Effector memory CD4-positive, alpha-beta T cell (primary cell): ENCODE data around the gene LLGL1.

ENCODE experiments used
- DNase-seq, 3 donors: peaks; one replicate each; pipeline ENCODE4 v3.0.0-alpha.2; 2020
- H3K27ac ChIP-seq: 2 replicates; pipeline ENCODE4 v1.7.0; 2013; ENCODE audit warnings: mild to moderate bottlenecking, low read length, moderate library complexity; ENCODE audit not compliant: insufficient read depth, poor library complexity, severe bottlenecking
- H3K27me3 ChIP-seq: replicated peaks from 2 replicates; pipeline ENCODE4 v1.7.0; 2013; ENCODE audit warnings: mild to moderate bottlenecking, low read length; ENCODE audit not compliant: insufficient read depth, control insufficient read depth, poor library complexity, severe bottlenecking
- H3K36me3 ChIP-seq: 2 replicates; pipeline ENCODE4 v1.7.0; 2013; ENCODE audit warnings: mild to moderate bottlenecking, low read length, moderate library complexity; ENCODE audit not compliant: control insufficient read depth, insufficient read depth
- H3K4me1 ChIP-seq: 2 replicates; pipeline ENCODE4 v1.7.0; 2013; ENCODE audit warnings: low read length, mild to moderate bottlenecking; ENCODE audit not compliant: control insufficient read depth, insufficient read depth, poor library complexity, severe bottlenecking
- H3K4me3 ChIP-seq: 2 replicates; pipeline ENCODE4 v1.7.0; 2013; ENCODE audit warnings: low read length, low read depth, mild to moderate bottlenecking; ENCODE audit not compliant: insufficient read depth, poor library complexity, severe bottlenecking
- H3K9me3 ChIP-seq: 2 replicates; pipeline ENCODE4 v1.7.0; 2013; ENCODE audit warnings: mild to moderate bottlenecking, low read length, moderate library complexity; ENCODE audit not compliant: control insufficient read depth

LLGL1 gene

DNA sequence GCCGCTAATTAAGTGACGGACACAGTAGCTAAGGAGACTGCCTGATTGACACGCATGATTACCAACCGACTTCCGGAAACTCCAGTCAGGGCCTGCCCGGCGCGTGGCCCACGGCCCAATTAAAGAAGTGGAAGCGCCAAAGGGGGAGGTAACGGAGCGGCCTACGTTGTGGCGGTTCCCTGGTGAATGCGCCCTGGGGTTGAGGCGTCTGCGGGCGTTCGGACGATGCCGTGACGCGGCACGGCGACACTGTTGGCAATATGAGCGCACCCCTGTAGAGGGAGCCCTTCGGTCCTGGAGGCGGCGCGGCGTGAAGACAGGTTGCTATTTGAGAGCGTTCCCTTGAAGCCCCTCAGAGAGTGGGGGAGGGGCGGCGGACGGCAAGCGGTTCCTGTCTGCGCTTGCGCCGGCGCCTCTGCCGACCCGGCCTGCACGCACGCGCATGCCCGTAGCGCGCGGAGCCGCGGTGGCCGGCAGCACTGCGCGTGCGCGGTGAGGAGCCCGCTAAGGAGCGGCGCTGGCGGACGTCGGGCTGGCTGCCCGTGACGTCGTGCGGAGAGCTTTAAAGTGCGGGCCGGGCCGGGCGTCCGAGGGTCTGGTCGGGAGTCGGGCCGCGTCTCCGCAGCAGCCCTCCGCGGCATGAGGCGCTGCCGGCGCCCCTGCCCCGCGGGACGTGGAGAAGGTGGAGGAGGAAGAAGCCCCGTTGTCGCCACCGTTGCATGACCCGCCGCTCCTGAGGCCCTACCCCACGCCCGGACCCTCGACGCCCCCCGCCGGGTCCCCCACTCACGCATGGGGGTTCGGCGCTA lies 41.9 kb upstream of the LLGL1 start, which contains the start of gene ALKBH5:
Gene ALKBH5 (plus strand): TSS at position 495 of the 809 bp plus-strand sequence. CDS start 416 bp downstream, outside the sequence.
- H3K4me3 ChIP-seq = peak within 1 kb of the TSS; percentile 83
- peak; percentile 95 to 96 (median 96) for DNase-seq
- H3K4me1 ChIP-seq = peaks cover 39% of the 10 kb centered on the region
- H3K9me3 ChIP-seq = no peaks in the 10 kb centered on the region
- no peaks in the 10 kb centered on the region for H3K27me3 ChIP-seq
- H3K36me3 ChIP-seq = peaks cover 5% of the 10 kb centered on the region
- peak within 1 kb of the TSS; percentile 86 for H3K27ac ChIP-seq

DNA sequence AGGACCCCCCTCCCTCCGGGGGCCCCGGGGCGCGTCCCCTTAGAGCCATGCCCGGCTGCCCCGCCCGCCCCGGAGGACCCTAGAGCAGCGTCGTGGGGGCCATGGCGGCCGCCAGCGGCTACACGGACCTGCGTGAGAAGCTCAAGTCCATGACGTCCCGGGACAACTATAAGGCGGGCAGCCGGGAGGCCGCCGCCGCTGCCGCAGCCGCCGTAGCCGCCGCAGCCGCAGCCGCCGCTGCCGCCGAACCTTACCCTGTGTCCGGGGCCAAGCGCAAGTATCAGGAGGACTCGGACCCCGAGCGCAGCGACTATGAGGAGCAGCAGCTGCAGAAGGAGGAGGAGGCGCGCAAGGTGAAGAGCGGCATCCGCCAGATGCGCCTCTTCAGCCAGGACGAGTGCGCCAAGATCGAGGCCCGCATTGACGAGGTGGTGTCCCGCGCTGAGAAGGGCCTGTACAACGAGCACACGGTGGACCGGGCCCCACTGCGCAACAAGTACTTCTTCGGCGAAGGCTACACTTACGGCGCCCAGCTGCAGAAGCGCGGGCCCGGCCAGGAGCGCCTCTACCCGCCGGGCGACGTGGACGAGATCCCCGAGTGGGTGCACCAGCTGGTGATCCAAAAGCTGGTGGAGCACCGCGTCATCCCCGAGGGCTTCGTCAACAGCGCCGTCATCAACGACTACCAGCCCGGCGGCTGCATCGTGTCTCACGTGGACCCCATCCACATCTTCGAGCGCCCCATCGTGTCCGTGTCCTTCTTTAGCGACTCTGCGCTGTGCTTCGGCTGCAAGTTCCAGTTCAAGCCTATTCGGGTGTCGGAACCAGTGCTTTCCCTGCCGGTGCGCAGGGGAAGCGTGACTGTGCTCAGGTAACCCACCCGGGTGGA lies 41.0 kb upstream of the LLGL1 start:
- peak overlapping the region; percentile 86 for H3K27ac ChIP-seq
- H3K27me3 ChIP-seq = no peaks in the 10 kb centered on the region
- no peaks in the 10 kb centered on the region for H3K9me3 ChIP-seq
- DNase-seq = peak; percentile 63 to 75 (median 74)
- H3K4me3 ChIP-seq = peak overlapping the region; percentile 83
- peaks cover 5% of the 10 kb centered on the region for H3K36me3 ChIP-seq
- H3K4me1 ChIP-seq = peaks cover 43% of the 10 kb centered on the region

DNA sequence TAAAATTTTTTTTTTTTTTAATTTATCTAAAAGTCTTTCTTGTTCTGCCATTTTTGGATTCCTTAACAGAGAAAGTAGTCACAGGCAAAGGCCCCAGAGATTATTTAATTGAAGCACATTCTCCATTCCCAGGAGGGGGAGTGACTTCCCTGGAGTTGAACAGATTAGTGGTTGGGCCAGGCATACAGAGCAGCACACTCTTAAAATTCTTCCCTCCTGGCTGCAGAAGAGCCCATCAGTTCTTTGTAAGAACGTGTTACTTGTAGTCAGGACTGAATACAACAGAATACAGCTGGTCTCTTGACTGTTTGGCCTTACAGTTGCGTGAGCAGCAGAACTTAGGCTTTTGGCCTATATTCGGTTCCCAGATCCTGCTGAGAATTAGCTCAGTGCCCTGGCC lies 40.0 kb upstream of the LLGL1 start:
- DNase-seq = no peak
- H3K4me1 ChIP-seq = peaks cover 50% of the 10 kb centered on the region
- no peaks in the 10 kb centered on the region for H3K9me3 ChIP-seq

DNA sequence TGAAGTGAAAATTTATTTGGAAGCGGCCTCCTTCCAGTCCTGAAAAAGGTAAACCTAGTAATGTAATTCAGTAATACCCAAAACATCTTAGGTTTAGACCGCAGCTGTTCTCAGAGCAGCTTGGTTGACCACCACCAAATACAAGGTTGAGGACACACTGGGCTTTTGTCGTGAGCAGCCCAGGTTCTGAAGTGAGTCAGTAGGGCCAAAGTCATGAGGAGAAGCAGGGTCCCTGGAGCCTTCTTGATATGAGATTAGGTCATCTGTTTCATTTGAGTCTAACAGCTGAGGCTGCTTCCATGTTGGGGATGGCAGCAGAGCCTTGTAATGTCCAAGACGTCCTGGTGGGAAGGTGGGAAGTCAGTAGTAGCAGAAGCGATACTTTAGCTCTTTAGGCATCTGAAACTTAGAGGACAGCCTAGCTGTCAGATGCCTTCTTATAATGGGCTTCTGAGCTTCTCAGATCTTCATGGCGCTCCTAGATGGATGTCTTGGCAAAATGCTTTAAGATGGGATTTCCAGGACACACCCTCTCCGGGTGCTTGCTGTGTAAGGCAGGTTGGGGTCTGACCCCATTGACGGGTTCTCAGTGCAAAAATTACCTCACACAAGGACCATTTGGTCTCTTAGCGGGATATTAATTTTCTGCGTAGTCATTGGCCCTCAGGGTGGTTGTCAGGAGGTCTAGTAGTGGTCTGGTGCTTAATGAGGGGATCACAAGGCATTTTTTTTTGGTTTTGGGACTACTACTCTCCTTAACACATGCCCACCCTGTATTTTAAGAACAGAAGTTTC lies 39.4 kb upstream of the LLGL1 start:
- Histone ChIP-seq H3K27ac (peak overlapping the region; percentile 86), H3K36me3 (peaks cover 10% of the 10 kb centered on the region), H3K27me3 (no peaks in the 10 kb centered on the region), H3K9me3 (no peaks in the 10 kb centered on the region), H3K4me1 (peaks cover 50% of the 10 kb centered on the region), H3K4me3 (peak overlapping the region; percentile 83)
- no peak for DNase-seq

More for the DNA sequence above, 40.0 kb upstream of the LLGL1 start:
- Histone ChIP-seq H3K36me3 (peaks cover 10% of the 10 kb centered on the region), H3K4me3 (peak overlapping the region; percentile 83), H3K27me3 (no peaks in the 10 kb centered on the region), H3K27ac (peak overlapping the region; percentile 86)

DNA sequence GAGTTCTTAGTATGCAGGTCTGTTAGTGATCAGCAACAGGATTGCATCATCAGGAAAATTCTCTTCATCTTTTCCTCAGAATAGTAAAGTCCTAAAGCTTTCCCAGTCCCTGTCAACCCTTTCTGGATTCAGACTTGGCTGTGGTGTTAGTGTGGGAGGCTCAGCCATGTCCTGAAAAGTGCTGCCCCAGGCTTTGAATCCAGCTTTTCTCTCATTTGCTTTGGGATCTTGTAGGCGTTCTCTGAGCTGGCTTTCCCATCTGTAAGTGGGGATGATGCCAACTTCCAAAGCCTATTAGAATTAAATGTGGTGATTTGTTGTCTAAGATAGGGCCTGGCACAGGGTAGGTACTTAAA lies 38.8 kb upstream of the LLGL1 start:
- no peak for DNase-seq
- H3K9me3 ChIP-seq = no peaks in the 10 kb centered on the region
- H3K4me3 ChIP-seq = peak overlapping the region; percentile 83
- H3K27ac ChIP-seq = peak overlapping the region; percentile 24
- no peaks in the 10 kb centered on the region for H3K27me3 ChIP-seq
- H3K4me1 ChIP-seq = peaks cover 50% of the 10 kb centered on the region
- peaks cover 10% of the 10 kb centered on the region for H3K36me3 ChIP-seq

DNA sequence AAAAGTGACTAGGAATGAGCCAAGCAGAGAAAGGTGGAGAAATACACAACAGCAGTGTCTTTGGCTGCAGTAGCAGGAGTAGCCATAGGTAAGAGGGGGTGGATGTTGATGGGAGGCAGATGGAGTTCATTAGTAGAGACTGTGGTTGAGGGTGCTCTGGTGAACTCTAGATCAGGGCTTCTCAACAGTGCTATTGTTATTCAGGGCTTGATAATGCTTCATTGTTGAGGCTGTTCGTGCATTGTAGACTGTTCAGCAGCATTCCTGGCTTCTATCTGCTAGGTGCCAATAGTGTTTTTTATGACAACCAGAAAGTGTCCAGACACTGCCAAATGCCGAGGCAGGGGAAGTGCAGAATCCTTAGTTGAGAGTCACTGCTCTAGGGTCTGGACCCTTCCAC lies 38.2 kb upstream of the LLGL1 start:
- H3K36me3 ChIP-seq = peaks cover 10% of the 10 kb centered on the region
- H3K27ac ChIP-seq = no peak overlapping the region
- no peaks in the 10 kb centered on the region for H3K9me3 ChIP-seq
- H3K4me3 ChIP-seq = peak overlapping the region; percentile 83
- DNase-seq = no peak
- no peaks in the 10 kb centered on the region for H3K27me3 ChIP-seq
- peaks cover 47% of the 10 kb centered on the region for H3K4me1 ChIP-seq

DNA sequence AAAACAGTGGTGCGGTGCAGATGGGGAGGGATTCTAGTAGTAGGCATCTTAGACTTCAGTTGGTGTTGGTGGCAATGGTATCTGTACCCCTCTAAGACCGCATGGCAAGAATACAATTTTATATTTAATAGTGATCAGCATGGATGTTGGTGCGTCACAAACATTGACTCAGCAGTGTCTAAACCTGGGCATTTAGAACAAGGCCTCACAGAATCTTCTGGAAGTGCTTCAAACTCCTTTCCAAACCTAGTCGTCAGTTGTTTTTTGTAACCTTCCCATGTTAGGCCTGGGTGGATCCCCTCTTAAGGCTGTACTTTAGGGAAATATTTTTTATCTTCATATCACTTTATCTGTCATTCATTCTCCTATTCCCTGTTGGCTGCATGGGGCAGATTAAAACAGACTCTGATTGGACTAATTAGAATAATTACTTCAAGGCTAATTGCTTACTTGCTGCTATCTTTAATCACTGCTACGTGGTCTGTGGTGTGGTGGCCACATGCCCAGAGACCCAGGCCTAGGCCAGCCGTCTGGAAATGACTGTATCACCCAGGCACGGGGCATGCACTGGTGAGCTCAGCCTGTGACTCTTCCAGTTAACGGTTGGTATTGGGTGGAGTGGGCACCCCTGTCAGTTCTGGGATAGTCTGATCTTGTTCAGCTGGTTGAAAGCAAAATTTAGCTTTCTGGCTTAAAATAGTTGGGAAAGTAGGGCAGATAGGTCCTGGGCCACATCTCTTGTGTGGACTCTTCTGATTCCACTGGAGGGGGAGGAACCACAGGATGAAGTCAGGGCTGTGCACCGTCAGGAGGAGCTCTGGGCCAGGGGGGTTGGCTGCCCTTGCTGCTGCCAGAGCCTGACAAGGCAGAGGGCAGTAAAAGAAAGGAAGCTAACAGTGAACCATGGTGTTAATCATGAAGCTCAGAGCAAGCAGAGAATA lies 37.3 kb upstream of the LLGL1 start:
- peaks cover 43% of the 10 kb centered on the region for H3K4me1 ChIP-seq

DNA sequence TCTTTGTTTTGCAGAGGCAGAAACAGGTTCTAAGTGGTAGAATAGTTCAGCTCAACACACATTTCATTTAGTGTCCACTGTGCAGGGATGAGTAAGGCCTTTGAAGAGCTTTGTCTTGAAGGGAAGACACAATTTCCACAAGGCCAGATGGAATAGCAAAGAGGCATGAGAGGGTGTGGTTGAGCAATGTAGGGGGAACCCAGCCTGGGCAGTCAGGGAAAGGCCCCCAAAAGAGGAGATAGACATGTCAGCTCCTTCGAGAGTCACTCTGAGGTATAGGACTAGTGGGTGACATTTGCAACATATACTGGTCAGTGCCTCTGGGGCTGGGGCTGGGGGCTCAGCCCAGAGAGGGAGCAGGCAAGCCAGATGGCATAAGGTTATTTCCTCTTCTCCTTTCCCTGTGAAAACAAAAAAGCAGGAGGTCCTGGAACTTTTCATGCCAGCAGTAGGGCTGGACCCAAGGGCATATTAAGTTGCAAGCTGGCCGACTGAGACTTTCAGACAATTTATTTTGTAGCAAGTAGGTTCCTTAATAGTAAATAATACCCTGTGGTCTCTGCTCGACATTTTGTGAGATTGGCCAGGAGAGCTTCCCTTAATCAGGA lies 34.7 kb upstream of the LLGL1 start:
- H3K4me3 ChIP-seq = no peak overlapping the region
- no peaks in the 10 kb centered on the region for H3K27me3 ChIP-seq
- peaks cover 21% of the 10 kb centered on the region for H3K36me3 ChIP-seq
- no peak for DNase-seq
- peaks cover 38% of the 10 kb centered on the region for H3K4me1 ChIP-seq
- no peak overlapping the region for H3K27ac ChIP-seq
- no peaks in the 10 kb centered on the region for H3K9me3 ChIP-seq

More for the DNA sequence above, 37.3 kb upstream of the LLGL1 start:
- H3K27ac ChIP-seq = peak overlapping the region; percentile 7
- peak overlapping the region; percentile 83 for H3K4me3 ChIP-seq
- no peaks in the 10 kb centered on the region for H3K27me3 ChIP-seq
- no peak for DNase-seq
- H3K9me3 ChIP-seq = no peaks in the 10 kb centered on the region
- H3K36me3 ChIP-seq = peaks cover 10% of the 10 kb centered on the region
